Liver (tissue), 9 donors: ENCODE results near the gene ANKRD23. TPM values are rescaled to one million over a fixed set of nuclear protein-coding genes. Genes with fewer than 3 reads are reported as not detected.

ENCODE experiments used
- DNase-seq: peaks from one replicate; pipeline ENCODE4 v3.0.0-alpha.2; 2017; ENCODE audit warnings: low spot score
- H3K27ac ChIP-seq, 2 donors: one replicate each; pipeline ENCODE4 v1.7.0; 2013; ENCODE audit warnings: inconsistent platforms in 2 of 2, low read length in 2 of 2, control low read depth in 1 of 2, low read depth in 1 of 2, mild to moderate bottlenecking in 1 of 2
- H3K27me3 ChIP-seq, 4 donors: one replicate each; pipeline versions ENCODE4 v1.6.1 to v1.7.0; 2013; ENCODE audit warnings: low read length in 3 of 4, inconsistent platforms in 1 of 4, mild to moderate bottlenecking in 1 of 4, moderate library complexity in 1 of 4; ENCODE audit not compliant: control insufficient read depth in 4 of 4, insufficient read depth in 4 of 4
- H3K36me3 ChIP-seq, 4 donors: one replicate each; pipeline versions ENCODE4 v1.6.1 to v1.7.0; 2013; ENCODE audit warnings: low read length in 3 of 4, mild to moderate bottlenecking in 3 of 4, low read depth in 1 of 4, moderate library complexity in 1 of 4; ENCODE audit not compliant: control insufficient read depth in 4 of 4, insufficient read depth in 3 of 4
- H3K4me1 ChIP-seq, 4 donors: one replicate each; pipeline versions ENCODE4 v1.6.1 to v1.7.0; 2013; ENCODE audit warnings: low read length in 3 of 4, mild to moderate bottlenecking in 3 of 4, moderate library complexity in 1 of 4; ENCODE audit not compliant: control insufficient read depth in 4 of 4, insufficient read depth in 4 of 4
- H3K4me3 ChIP-seq, 3 donors: one replicate each; pipeline versions ENCODE4 v1.6.1 to v1.7.0; 2013; ENCODE audit warnings: low read length in 3 of 3, control low read depth in 1 of 3, low read depth in 1 of 3, mild to moderate bottlenecking in 1 of 3
- H3K9ac ChIP-seq, 2 donors: one replicate each; pipeline ENCODE4 v1.7.0; 2013; ENCODE audit warnings: low read length in 2 of 2, mild to moderate bottlenecking in 2 of 2, moderate library complexity in 2 of 2, control low read depth in 1 of 2, low read depth in 1 of 2
- H3K9me3 ChIP-seq, 4 donors: one replicate each; pipeline versions ENCODE4 v1.6.1 to v1.7.0; 2013; ENCODE audit warnings: low read length in 3 of 4; ENCODE audit not compliant: control insufficient read depth in 4 of 4
- EGR1 ChIP-seq, 2 donors: IDR thresholded peaks; 2 replicates each; pipeline ENCODE4 v1.6.1; 2016 to 2018; ENCODE audit warnings: antibody characterized with exemption in 2 of 2, low read depth in 2 of 2
- FOXA1 ChIP-seq: IDR thresholded peaks from 2 replicates; pipeline ENCODE4 v1.6.1; 2016; ENCODE audit warnings: antibody characterized with exemption
- FOXA2 ChIP-seq: IDR thresholded peaks from 2 replicates; pipeline ENCODE4 v1.6.1; 2016; ENCODE audit warnings: antibody characterized with exemption
- GABPA ChIP-seq, 2 donors: IDR thresholded peaks in 1 of 2; conservative IDR thresholded peaks in 1 of 2; 2 replicates each; pipeline ENCODE4 v1.6.1; 2016; ENCODE audit warnings: antibody characterized with exemption in 2 of 2, mild to moderate bottlenecking in 1 of 2, moderate library complexity in 1 of 2
- RAD21 ChIP-seq, 2 donors: IDR thresholded peaks; 2 replicates each; pipeline ENCODE4 v1.6.1; 2016; ENCODE audit warnings: antibody characterized with exemption in 2 of 2, mild to moderate bottlenecking in 2 of 2
- RXRA ChIP-seq, 2 donors: IDR thresholded peaks; 2 replicates each; pipeline ENCODE4 v1.6.1; 2017 to 2018; ENCODE audit warnings: antibody characterized with exemption in 2 of 2, mild to moderate bottlenecking in 1 of 2
- SP1 ChIP-seq: IDR thresholded peaks from 2 replicates; pipeline ENCODE4 v1.6.1; 2018; ENCODE audit warnings: antibody characterized with exemption, mild to moderate bottlenecking
- YY1 ChIP-seq: IDR thresholded peaks from 2 replicates; pipeline ENCODE4 v1.6.1; 2016; ENCODE audit warnings: antibody characterized with exemption, mild to moderate bottlenecking
- WGBS: extraction: QIAGEN DNeasy Blood & Tissue Kit; methylation state at CpG from one replicate; pipeline ENCODE4 v1.1.7; 2013; 5-methylcytosine and 5-hydroxymethylcytosine counted together
- polyA plus RNA-seq, 2 donors: library from polyadenylated mRNA; stranded (reverse) in 1 of 2; unstranded in 1 of 2; fragments of 200-250 nt in 1 of 2; fragments of >200 nt in 1 of 2; fragmentation: Nextera tagmentation in 1 of 2; extraction: Ambion mirVana in 1 of 2; gene quantifications; one replicate each; pipeline versions ENCODE4 v1.2.1 to v1.2.3, GENCODE V29; 2013 to 2015
- total RNA-seq, 2 donors: library from RNA; depleted of rRNA; stranded (reverse); fragments of >200 nt; gene quantifications; one replicate each; pipeline ENCODE4 v1.2.3, GENCODE V29; 2014
- TF ChIP-seq, protein P1 (sequence below): IDR thresholded peaks from 2 replicates; pipeline ENCODE4 v1.6.1; 2016; ENCODE audit warnings: antibody characterized with exemption, mild to moderate bottlenecking
- TF ChIP-seq, protein P2 (sequence below): IDR thresholded peaks from 2 replicates; pipeline ENCODE4 v1.6.1; 2016; ENCODE audit warnings: antibody characterized with exemption
- donor health status: healthy.
- donor health status: healthy.
- donor health status: healthy.
- donor health status: healthy.
- donor health status: healthy.

Gene ANKRD23
- total and polyA plus RNA-seq, 4 donors: 0.82 to 4.2 (median 1.9) TPM

DNA sequence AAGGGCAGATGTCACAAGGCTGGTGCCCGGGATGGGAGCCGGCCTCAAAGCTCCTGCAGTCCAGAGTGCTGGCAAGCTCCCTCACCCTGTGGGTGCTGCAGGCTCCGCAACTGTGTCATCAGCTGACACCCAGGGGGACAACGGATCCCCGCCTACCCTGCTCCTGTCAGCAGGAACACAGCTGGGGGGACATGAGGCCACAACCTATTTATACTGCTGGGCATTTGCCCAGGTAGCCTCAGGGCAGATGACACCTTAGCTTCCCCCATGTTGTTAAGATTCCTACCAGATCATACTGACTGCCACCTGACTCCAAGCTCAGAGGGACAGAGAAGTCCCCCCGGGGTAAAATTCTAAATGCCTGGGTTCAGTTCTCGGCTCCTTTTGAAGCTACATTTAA, 1.2 kb downstream of the ANKRD23 start:
- DNase-seq: no peak

DNA sequence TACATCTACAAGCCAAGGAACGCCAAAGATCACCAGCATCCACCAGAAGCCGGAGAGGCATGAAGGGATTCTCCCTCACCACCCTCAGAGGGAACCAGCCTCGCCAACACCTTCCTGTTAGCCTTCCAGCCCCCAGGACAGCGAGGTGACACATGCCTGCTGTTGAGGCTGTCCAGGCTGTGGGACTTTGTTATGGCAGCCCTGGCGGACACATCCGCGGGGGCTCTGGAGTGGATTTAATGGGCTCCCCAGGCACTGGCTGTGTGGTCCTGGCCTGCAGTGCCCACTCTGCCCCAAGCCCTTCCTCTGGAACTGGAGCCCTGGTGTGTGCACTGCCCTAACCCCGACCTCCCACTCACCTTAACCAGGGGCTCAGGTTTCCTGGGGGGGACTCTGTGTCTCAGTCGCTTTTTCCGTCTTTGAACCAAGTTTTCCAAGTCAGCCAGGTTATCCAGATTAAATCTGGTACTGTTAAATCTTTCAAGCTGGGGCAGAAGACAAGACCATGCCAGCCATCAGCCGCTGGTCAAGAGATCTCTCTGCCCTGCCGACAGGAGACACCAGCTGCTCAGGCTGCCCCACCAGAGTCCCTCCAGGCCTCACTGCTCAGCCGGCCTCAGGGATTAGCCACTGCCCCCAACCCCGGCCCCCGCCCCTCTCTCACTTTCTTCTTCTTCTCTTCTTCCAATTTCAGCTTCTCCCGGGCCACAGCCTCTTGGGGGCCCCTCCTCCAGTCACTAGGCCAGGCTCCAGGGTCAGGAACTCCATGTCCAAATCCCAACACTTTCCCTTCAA, 1.9 kb downstream of the ANKRD23 start:
- TF ChIP-seq RAD21 (IDR thresholded peaks at IDR 0.05) (no peak), FOXA1 (no peak)
- TF ChIP-seq, protein P1, sequence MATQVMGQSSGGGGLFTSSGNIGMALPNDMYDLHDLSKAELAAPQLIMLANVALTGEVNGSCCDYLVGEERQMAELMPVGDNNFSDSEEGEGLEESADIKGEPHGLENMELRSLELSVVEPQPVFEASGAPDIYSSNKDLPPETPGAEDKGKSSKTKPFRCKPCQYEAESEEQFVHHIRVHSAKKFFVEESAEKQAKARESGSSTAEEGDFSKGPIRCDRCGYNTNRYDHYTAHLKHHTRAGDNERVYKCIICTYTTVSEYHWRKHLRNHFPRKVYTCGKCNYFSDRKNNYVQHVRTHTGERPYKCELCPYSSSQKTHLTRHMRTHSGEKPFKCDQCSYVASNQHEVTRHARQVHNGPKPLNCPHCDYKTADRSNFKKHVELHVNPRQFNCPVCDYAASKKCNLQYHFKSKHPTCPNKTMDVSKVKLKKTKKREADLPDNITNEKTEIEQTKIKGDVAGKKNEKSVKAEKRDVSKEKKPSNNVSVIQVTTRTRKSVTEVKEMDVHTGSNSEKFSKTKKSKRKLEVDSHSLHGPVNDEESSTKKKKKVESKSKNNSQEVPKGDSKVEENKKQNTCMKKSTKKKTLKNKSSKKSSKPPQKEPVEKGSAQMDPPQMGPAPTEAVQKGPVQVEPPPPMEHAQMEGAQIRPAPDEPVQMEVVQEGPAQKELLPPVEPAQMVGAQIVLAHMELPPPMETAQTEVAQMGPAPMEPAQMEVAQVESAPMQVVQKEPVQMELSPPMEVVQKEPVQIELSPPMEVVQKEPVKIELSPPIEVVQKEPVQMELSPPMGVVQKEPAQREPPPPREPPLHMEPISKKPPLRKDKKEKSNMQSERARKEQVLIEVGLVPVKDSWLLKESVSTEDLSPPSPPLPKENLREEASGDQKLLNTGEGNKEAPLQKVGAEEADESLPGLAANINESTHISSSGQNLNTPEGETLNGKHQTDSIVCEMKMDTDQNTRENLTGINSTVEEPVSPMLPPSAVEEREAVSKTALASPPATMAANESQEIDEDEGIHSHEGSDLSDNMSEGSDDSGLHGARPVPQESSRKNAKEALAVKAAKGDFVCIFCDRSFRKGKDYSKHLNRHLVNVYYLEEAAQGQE: no peak
- Histone ChIP-seq H3K9me3 (no peaks in the 10 kb centered on the region), H3K27ac (no peak overlapping the region), H3K36me3 (peaks cover 0 to 8% (median 7%) of the 10 kb centered on the region in 4 donors), H3K27me3 (no peaks in the 10 kb centered on the region), H3K9ac (no peak overlapping the region), H3K4me3 (no peak overlapping the region), H3K4me1 (peaks cover 0 to 5% (median 0%) of the 10 kb centered on the region in 4 donors)
- no peak for DNase-seq
- 94% methylated on average over 16 of the region's 16 CpGs for WGBS

More for the DNA sequence above, 1.2 kb downstream of the ANKRD23 start:
- 77% methylated on average over 7 of the region's 7 CpGs for WGBS
- Histone ChIP-seq H3K4me3 (no peak overlapping the region), H3K9me3 (no peaks in the 10 kb centered on the region), H3K27ac (no peak overlapping the region), H3K4me1 (peaks cover 0 to 6% (median under 1%) of the 10 kb centered on the region in 4 donors), H3K36me3 (peaks cover 0 to 6% (median 5%) of the 10 kb centered on the region in 4 donors), H3K27me3 (no peaks in the 10 kb centered on the region), H3K9ac (no peak overlapping the region)
- TF ChIP-seq RXRA (IDR thresholded peaks at IDR 0.05) (no peak), GABPA (IDR thresholded peaks at IDR 0.05 in 1 of 2, conservative IDR thresholded peaks at IDR 0.05 in 1 of 2) (no peak), RAD21 (IDR thresholded peaks at IDR 0.05) (no peak), FOXA2 (no peak), EGR1 (IDR thresholded peaks at IDR 0.05; ENCODE audit: low read depth in 2 of 2) (no peak), YY1 (no peak), SP1 (no peak)
- TF ChIP-seq, protein P1: no peak
- TF ChIP-seq, protein P2, sequence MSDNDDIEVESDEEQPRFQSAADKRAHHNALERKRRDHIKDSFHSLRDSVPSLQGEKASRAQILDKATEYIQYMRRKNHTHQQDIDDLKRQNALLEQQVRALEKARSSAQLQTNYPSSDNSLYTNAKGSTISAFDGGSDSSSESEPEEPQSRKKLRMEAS: no peak
